ENCODE measurements around the gene NDUFA12. TPM values are rescaled to one million over a fixed set of nuclear protein-coding genes. Genes with fewer than 3 reads are reported as not detected.

Gene NDUFA12
- 131 to 149 TPM (median 136 TPM) in 5 replicates for total RNA-seq (2022; extraction: Qiagen RNA extraction; ENCODE audit: low read depth)

GRCh38 chr12:95003213-95003920 lies at the start of gene NDUFA12:
Gene NDUFA12 (minus strand): TSS chr12:95003697. CDS start chr12:95003680, 17 bp downstream.

Other genes with a start within 250 kb of the NDUFA12 start
- 24.2 to 27.2 TPM (median 26.4 TPM) in 5 replicates for gene NR2C1, start 69.9 kb upstream of the NDUFA12 start, total RNA-seq (2022; extraction: Qiagen RNA extraction; ENCODE audit: low read depth)
- 14.9 to 18.7 TPM (median 16.4 TPM) in 5 replicates for gene FGD6, start 213.8 kb upstream of the NDUFA12 start, total RNA-seq (2022; extraction: Qiagen RNA extraction; ENCODE audit: low read depth)
- 57.9 to 88.1 TPM (median 64.8 TPM) in 5 replicates for gene VEZT, start 214.1 kb upstream of the NDUFA12 start, total RNA-seq (2022; extraction: Qiagen RNA extraction; ENCODE audit: low read depth)